Subcutaneous adipose tissue (tissue), 4 donors: ENCODE results near the gene HADHA. TPM values are rescaled to one million over a fixed set of nuclear protein-coding genes. Genes with fewer than 3 reads are reported as not detected.

ENCODE experiments used
- total RNA-seq, 4 donors: library from RNA; depleted of rRNA; stranded (reverse); fragments of >200 nt; gene quantifications; one replicate each; pipeline ENCODE4 v1.1.0, GENCODE V29; 2016
- TF ChIP-seq, protein P1 (sequence below): fragments of 450-650 bp; IDR thresholded peaks from one replicate; pipeline ENCODE4 v1.5.1; 2016; ENCODE audit warnings: low read depth, mild to moderate bottlenecking, control low read depth, antibody characterized with exemption, moderate library complexity

Gene HADHA
- total RNA-seq, 4 donors from 2014 or later, result 162 to 196 (median 189) TPM

DNA sequence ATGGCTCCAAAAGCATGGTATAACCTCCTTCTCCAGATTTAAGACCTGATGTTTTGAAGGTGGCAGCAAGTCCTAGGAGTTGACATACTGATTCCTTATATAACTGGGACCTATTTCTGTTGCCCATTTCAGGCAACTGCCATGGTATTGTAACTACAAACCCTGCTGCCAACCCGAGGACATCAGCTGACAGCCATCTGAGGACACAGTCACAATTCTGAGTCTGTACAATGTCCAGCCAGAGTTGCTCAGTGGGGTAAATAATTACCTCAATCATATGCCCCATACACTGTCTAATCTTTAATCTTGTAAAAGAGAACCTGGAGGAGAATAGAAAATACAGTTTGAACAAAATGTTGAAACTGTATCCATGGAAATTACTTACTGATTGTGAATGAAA, 80.2 kb downstream of the HADHA start:
- TF ChIP-seq, protein P1, sequence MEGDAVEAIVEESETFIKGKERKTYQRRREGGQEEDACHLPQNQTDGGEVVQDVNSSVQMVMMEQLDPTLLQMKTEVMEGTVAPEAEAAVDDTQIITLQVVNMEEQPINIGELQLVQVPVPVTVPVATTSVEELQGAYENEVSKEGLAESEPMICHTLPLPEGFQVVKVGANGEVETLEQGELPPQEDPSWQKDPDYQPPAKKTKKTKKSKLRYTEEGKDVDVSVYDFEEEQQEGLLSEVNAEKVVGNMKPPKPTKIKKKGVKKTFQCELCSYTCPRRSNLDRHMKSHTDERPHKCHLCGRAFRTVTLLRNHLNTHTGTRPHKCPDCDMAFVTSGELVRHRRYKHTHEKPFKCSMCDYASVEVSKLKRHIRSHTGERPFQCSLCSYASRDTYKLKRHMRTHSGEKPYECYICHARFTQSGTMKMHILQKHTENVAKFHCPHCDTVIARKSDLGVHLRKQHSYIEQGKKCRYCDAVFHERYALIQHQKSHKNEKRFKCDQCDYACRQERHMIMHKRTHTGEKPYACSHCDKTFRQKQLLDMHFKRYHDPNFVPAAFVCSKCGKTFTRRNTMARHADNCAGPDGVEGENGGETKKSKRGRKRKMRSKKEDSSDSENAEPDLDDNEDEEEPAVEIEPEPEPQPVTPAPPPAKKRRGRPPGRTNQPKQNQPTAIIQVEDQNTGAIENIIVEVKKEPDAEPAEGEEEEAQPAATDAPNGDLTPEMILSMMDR, result no peak

DNA sequence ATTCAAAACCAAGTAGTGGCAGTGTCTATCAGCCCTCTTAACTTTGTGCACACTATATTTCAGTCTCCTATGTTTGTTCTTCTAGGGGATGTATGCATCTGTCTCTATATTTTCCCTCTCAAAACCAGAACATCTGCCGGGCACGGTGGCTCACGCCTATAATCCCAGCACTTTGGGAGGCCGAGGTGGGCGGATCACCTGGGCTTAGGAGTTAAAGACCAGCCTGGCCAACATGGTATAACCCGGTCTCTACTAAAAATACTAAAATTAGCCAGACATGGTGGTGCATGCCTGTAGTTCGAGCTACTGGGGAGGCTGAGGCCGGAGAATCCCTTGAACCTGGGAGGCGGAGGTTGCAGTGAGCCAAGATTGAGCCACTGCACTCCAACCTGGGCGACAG, 81.5 kb downstream of the HADHA start:
- TF ChIP-seq, protein P1, result no peak

DNA sequence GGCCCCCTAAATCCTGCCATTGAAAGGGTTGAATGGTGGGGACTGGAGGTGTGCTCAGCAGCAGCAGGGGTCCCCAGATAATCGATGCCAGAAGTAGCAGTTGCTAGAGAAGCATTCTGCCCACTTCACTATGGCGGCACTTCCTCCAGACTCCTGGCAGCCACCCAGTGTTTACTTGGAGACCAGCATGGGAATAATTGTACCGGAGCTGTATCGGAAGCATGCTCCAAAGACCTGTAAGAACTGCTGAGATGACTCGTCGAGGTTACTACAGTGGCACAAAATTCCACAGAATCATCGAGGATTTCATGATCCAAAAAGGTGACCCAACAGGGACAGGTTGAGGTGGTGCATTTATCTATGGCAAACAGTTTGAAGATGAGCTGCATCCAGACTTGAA, 82.5 kb downstream of the HADHA start:
- TF ChIP-seq, protein P1, result no peak

DNA sequence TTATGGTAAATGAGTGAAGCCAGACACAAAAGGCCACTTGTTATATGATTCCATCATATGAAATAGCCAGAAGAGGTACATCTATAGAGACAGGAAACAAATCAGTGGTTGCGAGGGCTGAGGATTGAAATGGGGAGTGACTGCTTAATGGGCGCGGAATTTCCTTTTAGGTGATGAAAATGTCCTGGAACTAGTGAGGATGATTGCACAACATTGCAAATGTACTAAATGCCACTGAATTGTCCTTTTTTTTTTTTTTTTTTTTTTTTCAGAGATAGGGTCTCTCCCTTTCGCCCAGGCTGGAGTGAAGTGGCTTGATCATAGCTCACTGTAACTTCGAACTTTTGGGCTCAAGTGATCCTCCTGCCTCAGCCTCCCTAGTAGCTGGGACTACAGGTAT, 86.9 kb downstream of the HADHA start:
- TF ChIP-seq, protein P1, result no peak

- TF ChIP-seq, protein P1, result no peak
These were observed 94.2 kb downstream of the HADHA start for GRCh38 chr2:26150243-26150642.

- TF ChIP-seq, protein P1, result no peak
These were observed 95.9 kb downstream of the HADHA start for GRCh38 chr2:26148501-26148900.

- TF ChIP-seq, protein P1, result no peak
These were observed 99.3 kb downstream of the HADHA start for GRCh38 chr2:26144953-26145680.
